Measurements from ENCODE around the gene MOB2.

DNA sequence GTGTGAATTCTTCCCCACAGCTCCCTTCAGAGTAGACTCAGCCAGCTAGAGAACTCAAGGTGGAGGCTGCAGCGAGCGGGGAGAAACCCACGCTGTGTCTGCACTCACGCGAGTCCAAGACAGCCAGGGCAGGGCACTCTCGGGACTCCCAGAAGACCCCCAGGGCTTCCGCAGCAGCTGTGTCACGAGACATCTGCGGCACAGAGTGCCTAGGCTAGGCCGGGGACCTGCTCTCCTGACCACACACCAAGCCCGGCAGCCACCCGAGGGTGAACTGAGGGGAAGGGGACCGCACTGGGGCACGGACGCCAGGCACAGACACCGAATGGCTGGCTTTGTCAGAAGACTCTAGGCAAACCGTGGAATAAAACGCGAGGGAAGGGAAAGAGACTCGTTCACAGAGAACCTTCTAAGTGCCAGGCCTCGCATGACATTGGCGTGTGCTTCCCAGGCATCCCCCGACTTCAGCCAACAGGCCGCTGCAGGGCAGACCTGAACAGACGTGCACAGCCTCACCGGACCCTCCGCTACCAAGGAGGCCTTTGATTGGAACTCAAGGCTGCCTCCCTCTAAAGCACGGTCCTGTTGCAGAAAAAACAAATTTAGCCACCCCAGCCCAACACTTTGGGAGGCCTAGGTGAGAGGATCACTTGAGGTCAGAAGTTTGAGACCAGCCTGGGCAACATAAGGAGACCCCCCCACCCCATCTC is 18.2 kb upstream of the MOB2 start:
- no peak for TF ChIP-seq POLR2A (IDR thresholded peaks at IDR 0.05)
- TF ChIP-seq, protein P1, sequence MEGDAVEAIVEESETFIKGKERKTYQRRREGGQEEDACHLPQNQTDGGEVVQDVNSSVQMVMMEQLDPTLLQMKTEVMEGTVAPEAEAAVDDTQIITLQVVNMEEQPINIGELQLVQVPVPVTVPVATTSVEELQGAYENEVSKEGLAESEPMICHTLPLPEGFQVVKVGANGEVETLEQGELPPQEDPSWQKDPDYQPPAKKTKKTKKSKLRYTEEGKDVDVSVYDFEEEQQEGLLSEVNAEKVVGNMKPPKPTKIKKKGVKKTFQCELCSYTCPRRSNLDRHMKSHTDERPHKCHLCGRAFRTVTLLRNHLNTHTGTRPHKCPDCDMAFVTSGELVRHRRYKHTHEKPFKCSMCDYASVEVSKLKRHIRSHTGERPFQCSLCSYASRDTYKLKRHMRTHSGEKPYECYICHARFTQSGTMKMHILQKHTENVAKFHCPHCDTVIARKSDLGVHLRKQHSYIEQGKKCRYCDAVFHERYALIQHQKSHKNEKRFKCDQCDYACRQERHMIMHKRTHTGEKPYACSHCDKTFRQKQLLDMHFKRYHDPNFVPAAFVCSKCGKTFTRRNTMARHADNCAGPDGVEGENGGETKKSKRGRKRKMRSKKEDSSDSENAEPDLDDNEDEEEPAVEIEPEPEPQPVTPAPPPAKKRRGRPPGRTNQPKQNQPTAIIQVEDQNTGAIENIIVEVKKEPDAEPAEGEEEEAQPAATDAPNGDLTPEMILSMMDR (IDR thresholded peaks at IDR 0.05), result no peak

Measured in body of pancreas (tissue), 4 donors.